Prostate gland (tissue), 2 donors: ENCODE data around the gene KCTD4.

Source experiments
- CTCF ChIP-seq, 4 experiments: fragments of 200-600 bp in 2 of 4; fragments of 450-650 bp in 2 of 4; sonication (generic) in 2 of 4; IDR thresholded peaks; 1 replicate in 3 of 4; 2 replicates in 1 of 4; pipeline ENCODE4 v1.5.1; 2016 to 2019; ENCODE audit warnings: antibody characterized with exemption in 4 of 4, mild to moderate bottlenecking in 2 of 4, moderate library complexity in 2 of 4
- POLR2A ChIP-seq: fragments of 450-650 bp; IDR thresholded peaks from one replicate; pipeline ENCODE4 v1.6.1; 2016; ENCODE audit warnings: antibody characterized with exemption, mild to moderate bottlenecking
- POLR2AphosphoS5 ChIP-seq: sonication (generic); formaldehyde crosslinking; IDR thresholded peaks from one replicate; pipeline ENCODE4 v1.6.1; 2017; ENCODE audit warnings: antibody characterized with exemption

GRCh38 chr13:45220403-45220802 lies 19.6 kb upstream of the KCTD4 start:
- no peak for TF ChIP-seq POLR2A
- no peak for TF ChIP-seq CTCF (IDR thresholded peaks at IDR 0.05)
- no peak for TF ChIP-seq POLR2AphosphoS5
